ENCODE results near the gene AAK1.
A peak's percentile ranks its signal among the peaks of the same experiment; 100 is the strongest.
"Not testable (repeated sequence)": the region's sequence is repeated elsewhere in the genome, so short reads cannot be mapped to it uniquely, and the experiment has no call there.

Gene AAK1

GRCh38 chr2:69659941-69660483, 16.5 kb upstream of the AAK1 start:
- no peak for DNase-seq (ENCODE audit: low read depth)

- DNase-seq (ENCODE audit: low read depth) = no peak
These were observed 15.8 kb upstream of the AAK1 start for GRCh38 chr2:69659349-69659748.

- DNase-seq (ENCODE audit: low read depth) = no peak
These were observed 8.7 kb upstream of the AAK1 start for GRCh38 chr2:69652206-69652605.

GRCh38 chr2:69647196-69647595, 3.7 kb upstream of the AAK1 start:
- not testable (repeated sequence) for DNase-seq (ENCODE audit: low read depth)

GRCh38 chr2:69646714-69647113, 3.2 kb upstream of the AAK1 start:
- no peak for DNase-seq (ENCODE audit: low read depth)

GRCh38 chr2:69645921-69646320, 2.4 kb upstream of the AAK1 start:
- DNase-seq (ENCODE audit: low read depth) = no peak

GRCh38 chr2:69645031-69645431, 1.5 kb upstream of the AAK1 start:
- no peak for DNase-seq (ENCODE audit: low read depth)

- no peak for DNase-seq (ENCODE audit: low read depth)
These were observed 1.0 kb upstream of the AAK1 start for GRCh38 chr2:69644506-69644979.

GRCh38 chr2:69642709-69643601, 584 bp downstream of the AAK1 start:
- DNase-seq (ENCODE audit: low read depth) = peak; percentile 62

- DNase-seq (ENCODE audit: low read depth) = no peak
These were observed 1.4 kb downstream of the AAK1 start for GRCh38 chr2:69641887-69642708.

GRCh38 chr2:69641471-69641870, 2.1 kb downstream of the AAK1 start:
- no peak for DNase-seq (ENCODE audit: low read depth)

GRCh38 chr2:69639266-69639665, 4.3 kb downstream of the AAK1 start:
- DNase-seq (ENCODE audit: low read depth) = no peak

GRCh38 chr2:69638630-69639029, 4.9 kb downstream of the AAK1 start:
- DNase-seq (ENCODE audit: low read depth) = no peak

- DNase-seq (ENCODE audit: low read depth) = no peak
These were observed 5.6 kb downstream of the AAK1 start for GRCh38 chr2:69637923-69638322.

GRCh38 chr2:69636395-69636794, 7.1 kb downstream of the AAK1 start:
- no peak for DNase-seq (ENCODE audit: low read depth)

GRCh38 chr2:69635432-69635831, 8.1 kb downstream of the AAK1 start:
- no peak for DNase-seq (ENCODE audit: low read depth)

- DNase-seq (ENCODE audit: low read depth) = no peak
These were observed 9.2 kb downstream of the AAK1 start for GRCh38 chr2:69634196-69634821.

GRCh38 chr2:69631402-69631801, 12.1 kb downstream of the AAK1 start:
- DNase-seq (ENCODE audit: low read depth) = no peak

GRCh38 chr2:69629921-69630608, 13.5 kb downstream of the AAK1 start:
- DNase-seq (ENCODE audit: low read depth) = no peak

GRCh38 chr2:69628325-69629021, 15.1 kb downstream of the AAK1 start:
- no peak for DNase-seq (ENCODE audit: low read depth)
